Fibroblast of skin of right biceps (primary cell): ENCODE data around the gene SCO2.

ENCODE experiments used
- DNase-seq: peaks from one replicate; pipeline ENCODE4 v3.0.0-alpha.2; 2013

SCO2 gene

GRCh38 chr22:50474710-50475651 is 50.4 kb downstream of the SCO2 start, which contains the start of gene SBF1:
TSS of gene SBF1 (minus strand) at chr22:50475035. CDS start at chr22:50474840, 195 bp downstream.
- peak; percentile 87 for DNase-seq

DNA sequence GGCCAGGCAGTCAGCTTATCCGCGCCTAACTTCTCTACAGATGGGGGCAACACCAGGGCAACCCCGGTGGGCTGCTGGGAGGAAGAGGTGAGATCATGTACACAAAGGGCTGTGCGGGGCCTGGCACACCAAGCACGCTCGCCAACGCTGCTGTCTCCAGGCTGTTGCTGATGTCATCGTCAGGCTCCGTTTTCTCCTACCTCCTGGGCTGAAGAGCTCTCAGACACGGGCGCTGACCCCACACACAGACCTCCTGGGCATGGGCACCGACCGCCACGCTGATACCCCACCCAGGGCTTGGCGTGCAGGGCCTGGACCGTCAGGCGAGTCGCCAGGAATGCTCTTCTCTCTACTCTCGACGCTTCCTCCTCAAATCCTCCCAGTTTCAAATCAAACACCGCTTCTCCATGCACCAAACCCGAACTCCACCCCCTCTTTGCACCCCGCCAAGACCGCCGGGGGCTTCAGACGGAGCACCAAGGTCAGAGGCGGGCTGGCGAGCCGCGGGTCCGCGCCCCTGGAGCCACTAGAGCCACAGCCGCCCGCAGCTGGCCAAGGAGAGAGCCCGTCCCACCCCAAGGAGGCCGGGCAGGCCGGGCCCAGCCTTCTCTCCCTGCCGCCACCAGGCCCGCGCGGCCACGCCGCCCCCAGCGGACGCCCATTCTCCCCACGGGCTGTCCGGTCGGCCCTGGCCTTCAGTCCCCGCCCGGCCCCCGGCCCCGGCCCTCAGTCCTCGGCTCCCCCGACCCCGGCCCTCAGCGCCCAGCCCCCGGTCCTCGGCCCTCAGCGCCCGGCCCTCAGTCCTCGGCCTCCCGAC is 51.3 kb downstream of the SCO2 start:
- peak; percentile 46 for DNase-seq
